Mucosa of rectum (tissue), 2 donors: ENCODE data around the gene DPP10.
"Not testable (repeated sequence)": the region's sequence is repeated elsewhere in the genome, so short reads cannot be mapped to it uniquely, and the experiment has no call there.

Experiments used
- H3K27ac ChIP-seq, 2 donors: one replicate each; pipeline ENCODE4 v1.7.0; 2013; ENCODE audit warnings: inconsistent platforms in 2 of 2, low read depth in 2 of 2, low read length in 2 of 2
- H3K27me3 ChIP-seq, 2 donors: one replicate each; pipeline ENCODE4 v1.7.0; 2013; ENCODE audit warnings: low read length in 2 of 2; ENCODE audit not compliant: control insufficient read depth in 2 of 2, insufficient read depth in 2 of 2
- H3K36me3 ChIP-seq, 2 donors: one replicate each; pipeline ENCODE4 v1.7.0; 2013; ENCODE audit warnings: low read length in 2 of 2; ENCODE audit not compliant: control insufficient read depth in 2 of 2, insufficient read depth in 2 of 2
- H3K4me1 ChIP-seq, 2 donors: one replicate each; pipeline ENCODE4 v1.7.0; 2013; ENCODE audit warnings: low read length in 2 of 2, mild to moderate bottlenecking in 1 of 2; ENCODE audit not compliant: control insufficient read depth in 2 of 2, insufficient read depth in 2 of 2
- H3K4me3 ChIP-seq, 2 donors: one replicate each; pipeline ENCODE4 v1.7.0; 2013; ENCODE audit warnings: low read length in 2 of 2
- H3K9ac ChIP-seq, 2 donors: one replicate each; pipeline ENCODE4 v1.7.0; 2013; ENCODE audit warnings: low read length in 2 of 2, low read depth in 1 of 2, mild to moderate bottlenecking in 1 of 2
- H3K9me3 ChIP-seq, 2 donors: one replicate each; pipeline ENCODE4 v1.7.0; 2013; ENCODE audit warnings: low read length in 2 of 2; ENCODE audit not compliant: control insufficient read depth in 2 of 2
- donor health status: healthy.
- donor health status: Normal muscosa, but diverticular disease.

The DPP10 gene

DNA sequence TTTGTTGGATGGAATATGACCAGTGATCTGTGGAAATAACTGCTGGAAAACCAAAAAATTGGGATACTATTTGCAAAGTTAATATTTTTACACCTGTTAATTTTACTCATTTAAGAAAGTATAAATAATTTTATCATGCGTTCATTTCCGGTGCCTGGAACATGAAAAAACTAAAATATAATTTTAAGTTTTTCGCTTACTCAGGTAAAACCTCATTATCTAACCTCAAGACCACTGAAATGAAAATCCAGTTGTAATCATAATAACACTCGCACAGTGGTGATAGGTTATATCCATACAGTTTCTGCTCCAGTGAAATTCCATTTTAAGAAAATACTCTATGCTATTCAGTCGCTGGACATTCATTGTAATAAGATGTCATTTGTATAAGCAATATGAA is 517.9 kb downstream of the DPP10 start:
- no peaks in the 10 kb centered on the region for H3K36me3 ChIP-seq
- H3K4me3 ChIP-seq, result no peak overlapping the region
- no peaks in the 10 kb centered on the region for H3K27me3 ChIP-seq
- H3K9ac ChIP-seq, result no peak overlapping the region
- no peak overlapping the region for H3K27ac ChIP-seq
- H3K4me1 ChIP-seq, result no peaks in the 10 kb centered on the region
- no peaks in the 10 kb centered on the region for H3K9me3 ChIP-seq

DNA sequence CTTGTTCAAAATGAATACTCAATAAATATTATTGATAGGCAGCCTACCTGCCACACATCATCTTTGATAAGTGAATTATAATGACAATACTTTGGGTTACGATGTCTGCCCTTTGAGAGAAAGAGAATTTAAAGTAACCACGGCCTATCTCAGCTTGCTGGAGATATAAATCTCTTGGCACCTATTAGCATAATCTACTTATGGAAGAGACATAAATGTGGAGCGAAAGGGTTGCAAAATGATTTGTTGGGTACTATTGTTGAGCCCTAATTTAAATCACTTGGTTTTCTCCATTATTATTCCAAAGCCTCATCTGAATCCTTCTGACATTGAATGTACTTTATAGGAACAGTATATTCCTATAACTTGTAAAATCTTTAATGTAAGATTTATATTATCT is 520.1 kb downstream of the DPP10 start:
- Histone ChIP-seq H3K4me1 (no peaks in the 10 kb centered on the region), H3K36me3 (no peaks in the 10 kb centered on the region), H3K27ac (no peak overlapping the region), H3K9me3 (no peaks in the 10 kb centered on the region), H3K27me3 (no peaks in the 10 kb centered on the region), H3K9ac (no peak overlapping the region), H3K4me3 (no peak overlapping the region)

DNA sequence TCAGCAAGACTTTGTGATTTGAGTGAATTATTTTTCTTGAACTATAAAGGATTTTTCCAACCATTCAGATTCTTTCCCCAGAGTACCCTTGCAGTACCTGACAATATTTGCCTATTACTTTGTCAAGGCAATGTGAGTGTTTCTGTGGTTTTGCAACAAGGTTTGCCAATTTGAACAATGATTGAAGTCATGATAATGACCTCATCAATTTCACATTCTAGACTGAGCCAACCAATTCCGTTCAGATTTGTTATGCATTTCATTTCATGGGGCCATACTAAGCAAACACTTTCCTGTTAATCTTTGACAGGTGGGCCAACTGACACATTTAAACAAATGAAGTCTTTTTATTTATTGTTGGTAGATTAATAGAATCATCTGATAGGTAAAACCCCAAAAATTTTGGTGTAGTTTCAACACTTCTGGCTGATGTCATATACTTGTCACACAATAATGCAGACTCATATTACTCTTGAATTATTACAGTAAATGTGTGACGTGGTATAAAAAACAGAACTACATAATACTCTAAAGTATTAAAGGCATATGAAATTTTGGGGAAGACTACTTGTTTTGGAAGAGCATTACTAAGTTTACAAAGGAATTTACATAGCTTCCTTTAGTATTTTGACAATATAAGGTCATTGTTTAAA is 526.4 kb downstream of the DPP10 start:
- H3K4me1 ChIP-seq, result no peaks in the 10 kb centered on the region
- no peak overlapping the region for H3K4me3 ChIP-seq
- H3K9ac ChIP-seq, result no peak overlapping the region
- no peaks in the 10 kb centered on the region for H3K9me3 ChIP-seq
- H3K36me3 ChIP-seq, result no peaks in the 10 kb centered on the region
- H3K27ac ChIP-seq, result no peak overlapping the region
- H3K27me3 ChIP-seq, result no peaks in the 10 kb centered on the region

DNA sequence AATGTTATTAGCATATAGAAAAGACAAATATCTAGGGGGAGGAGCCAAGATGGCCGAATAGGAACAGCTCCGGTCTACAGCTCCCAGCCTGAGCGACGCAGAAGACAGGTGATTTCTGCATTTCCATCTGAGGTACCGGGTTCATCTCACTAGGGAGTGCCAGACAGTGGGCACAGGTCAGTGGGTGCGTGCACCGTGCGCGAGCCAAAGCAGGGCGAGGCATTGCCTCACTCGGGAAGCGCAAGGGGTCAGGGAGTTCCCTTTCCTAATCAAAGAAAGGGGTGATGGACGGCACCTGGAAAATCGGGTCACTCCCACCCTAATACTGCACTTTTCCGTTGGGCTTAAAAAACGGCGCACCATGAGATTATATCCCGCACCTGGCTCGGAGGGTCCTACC is 561.9 kb downstream of the DPP10 start:
- not testable (repeated sequence) for H3K27me3 ChIP-seq, H3K9me3 ChIP-seq, H3K9ac ChIP-seq, H3K4me3 ChIP-seq, H3K4me1 ChIP-seq, H3K27ac ChIP-seq, H3K36me3 ChIP-seq

DNA sequence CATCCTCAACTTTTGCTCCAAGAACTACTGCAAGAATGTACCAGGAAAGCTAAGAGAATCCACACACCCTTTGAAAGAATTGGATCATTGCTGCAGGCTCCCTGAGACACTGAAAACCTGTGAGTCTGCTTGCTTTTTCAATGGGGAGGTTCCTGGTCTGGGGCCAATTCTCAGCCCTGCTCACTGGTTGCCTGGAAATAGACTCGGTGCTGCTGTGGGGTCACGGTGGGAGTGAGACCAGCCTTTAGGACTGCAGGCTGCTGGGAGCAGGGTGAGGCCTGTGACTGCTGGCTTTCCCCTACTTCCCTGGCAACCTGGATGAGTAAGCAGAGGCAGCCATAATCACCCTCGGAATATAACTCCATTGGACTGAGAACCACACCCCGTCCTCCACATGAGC is 569.3 kb downstream of the DPP10 start:
- Histone ChIP-seq H3K9me3 (no peaks in the 10 kb centered on the region), H3K4me3 (no peak overlapping the region), H3K36me3 (no peaks in the 10 kb centered on the region), H3K9ac (no peak overlapping the region), H3K27ac (no peak overlapping the region), H3K27me3 (no peaks in the 10 kb centered on the region), H3K4me1 (no peaks in the 10 kb centered on the region)

DNA sequence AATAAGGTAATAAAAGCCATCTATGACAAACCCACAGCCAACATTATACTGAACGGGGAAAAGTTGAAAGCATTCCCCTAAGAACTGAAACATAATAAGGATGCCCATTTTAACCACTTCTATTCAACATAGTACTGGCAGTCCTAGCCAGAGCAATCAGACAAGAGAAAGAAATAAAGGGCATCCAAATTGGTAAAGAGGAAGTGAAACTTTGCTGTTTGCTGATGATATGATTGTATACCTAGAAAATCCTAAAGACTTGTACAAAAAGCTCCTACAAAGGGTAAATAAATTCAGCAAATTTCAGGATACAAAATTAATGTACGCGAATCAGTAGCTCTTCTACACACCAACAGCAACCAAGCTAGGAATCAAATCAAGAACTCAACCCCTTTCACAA is 579.6 kb downstream of the DPP10 start:
- not testable (repeated sequence) for H3K9ac ChIP-seq, H3K9me3 ChIP-seq, H3K36me3 ChIP-seq, H3K27me3 ChIP-seq, H3K4me3 ChIP-seq, H3K4me1 ChIP-seq, H3K27ac ChIP-seq

DNA sequence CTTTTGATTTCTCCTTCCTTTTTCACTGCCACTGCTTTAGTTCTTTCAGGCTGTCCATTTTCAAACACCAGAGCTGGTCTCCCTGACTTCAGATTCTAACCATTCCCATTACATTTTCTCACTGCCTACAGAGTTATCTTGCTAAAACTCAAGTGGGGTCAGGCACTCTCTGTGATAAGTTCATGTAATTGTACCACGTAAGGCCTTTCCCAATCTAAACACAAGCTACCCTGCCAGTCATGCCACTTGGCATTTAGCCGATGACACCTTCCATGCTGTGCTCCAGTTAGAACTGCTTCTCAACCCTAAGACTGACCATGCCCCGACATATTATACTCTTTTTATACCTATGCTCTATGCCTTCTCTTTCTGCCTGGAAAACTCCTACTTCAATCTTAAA is 592.4 kb downstream of the DPP10 start:
- Histone ChIP-seq H3K4me1 (no peaks in the 10 kb centered on the region), H3K9ac (no peak overlapping the region), H3K9me3 (no peaks in the 10 kb centered on the region)

DNA sequence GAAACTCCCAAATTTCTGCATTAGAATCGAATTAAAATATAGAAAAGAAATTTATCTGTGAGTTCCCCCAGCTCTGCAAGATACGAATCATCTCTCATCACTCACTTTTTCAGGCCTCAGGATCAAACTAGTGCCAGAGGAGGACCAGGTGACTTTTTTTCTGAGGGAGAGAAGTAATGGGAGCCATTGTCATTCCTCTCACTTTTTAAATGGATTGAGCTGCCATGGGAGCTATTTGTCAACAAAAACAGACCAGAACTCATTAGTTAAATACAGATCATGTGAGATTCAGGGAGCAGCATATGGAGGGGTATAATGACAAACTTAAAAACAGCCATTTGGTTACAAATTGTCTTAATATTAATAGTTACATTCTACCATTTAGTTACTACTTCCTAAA is 594.4 kb downstream of the DPP10 start:
- no peak overlapping the region for H3K27ac ChIP-seq

More for the DNA sequence above, 592.4 kb downstream of the DPP10 start:
- H3K27ac ChIP-seq, result no peak overlapping the region
- no peaks in the 10 kb centered on the region for H3K36me3 ChIP-seq
- no peak overlapping the region for H3K4me3 ChIP-seq
- no peaks in the 10 kb centered on the region for H3K27me3 ChIP-seq

DNA sequence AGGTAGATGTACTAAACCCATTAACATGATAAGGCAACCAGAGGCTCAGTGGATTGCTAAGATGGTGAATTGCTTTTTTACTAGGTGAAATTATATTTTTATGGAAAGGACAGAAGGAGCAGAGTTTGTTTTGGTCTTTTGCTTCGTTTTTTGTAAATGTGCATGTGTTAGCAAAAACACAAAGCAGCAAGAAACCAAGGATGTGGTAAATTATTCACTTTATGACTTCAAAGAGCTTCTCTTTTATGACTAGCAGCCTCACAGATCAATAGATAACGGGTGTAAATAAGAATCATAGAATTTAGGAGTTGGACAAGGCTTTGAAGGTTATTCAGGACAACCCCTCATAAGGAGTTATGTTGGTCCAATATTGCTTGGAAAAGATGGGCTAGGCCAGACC is 615.0 kb downstream of the DPP10 start:
- H3K27ac ChIP-seq, result no peak overlapping the region
- no peaks in the 10 kb centered on the region for H3K27me3 ChIP-seq
- H3K36me3 ChIP-seq, result no peaks in the 10 kb centered on the region
- H3K4me1 ChIP-seq, result no peaks in the 10 kb centered on the region
- H3K9me3 ChIP-seq, result no peaks in the 10 kb centered on the region
- H3K4me3 ChIP-seq, result no peak overlapping the region
- H3K9ac ChIP-seq, result no peak overlapping the region

More for the DNA sequence above, 594.4 kb downstream of the DPP10 start:
- H3K9me3 ChIP-seq, result no peaks in the 10 kb centered on the region
- H3K9ac ChIP-seq, result no peak overlapping the region
- H3K4me1 ChIP-seq, result no peaks in the 10 kb centered on the region
- H3K36me3 ChIP-seq, result no peaks in the 10 kb centered on the region
- H3K4me3 ChIP-seq, result no peak overlapping the region
- H3K27me3 ChIP-seq, result no peaks in the 10 kb centered on the region

DNA sequence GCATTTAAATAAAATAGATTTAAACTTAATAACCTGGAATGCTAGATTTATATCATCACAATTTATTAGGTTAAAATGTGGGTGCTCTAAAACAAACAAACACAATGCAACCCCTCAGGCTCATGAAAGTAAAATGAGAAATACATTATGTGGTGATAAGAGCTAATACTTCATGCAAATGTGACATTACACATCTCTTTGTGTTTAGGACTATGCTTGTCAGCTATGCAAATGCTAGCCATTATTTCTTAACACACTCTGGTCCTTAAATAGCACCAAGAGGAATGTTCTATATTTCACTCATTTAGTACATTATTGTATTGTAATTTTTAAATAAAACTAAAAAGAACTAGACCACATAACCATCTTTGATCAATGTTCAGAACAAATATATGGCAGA is 627.6 kb downstream of the DPP10 start:
- H3K4me1 ChIP-seq, result no peaks in the 10 kb centered on the region

DNA sequence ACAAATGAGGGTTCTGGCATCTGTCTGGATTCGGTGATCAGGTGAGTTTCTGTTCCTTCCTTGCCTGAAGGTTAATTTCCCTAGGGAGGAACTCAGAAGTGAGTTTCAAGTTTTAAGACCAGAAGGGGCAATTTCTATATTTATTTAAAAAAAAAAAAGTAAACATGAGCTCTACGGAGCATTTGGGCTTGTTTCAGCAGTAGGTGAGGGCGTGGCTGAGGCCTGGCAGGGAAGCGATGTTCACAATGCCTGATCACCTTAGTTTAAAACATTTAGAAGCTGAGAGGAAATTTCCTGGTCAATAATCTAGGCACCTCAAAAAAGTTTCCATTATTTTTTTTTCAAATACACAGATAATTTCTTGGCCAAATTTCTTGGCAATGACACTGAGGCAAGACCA is 629.1 kb downstream of the DPP10 start:
- H3K36me3 ChIP-seq, result no peaks in the 10 kb centered on the region
- no peak overlapping the region for H3K9ac ChIP-seq
- no peaks in the 10 kb centered on the region for H3K27me3 ChIP-seq
- H3K27ac ChIP-seq, result peak overlapping the region in 1 of 2 donors; percentile 22
- H3K9me3 ChIP-seq, result no peaks in the 10 kb centered on the region
- no peaks in the 10 kb centered on the region for H3K4me1 ChIP-seq
- no peak overlapping the region for H3K4me3 ChIP-seq

More for the DNA sequence above, 627.6 kb downstream of the DPP10 start:
- H3K36me3 ChIP-seq, result no peaks in the 10 kb centered on the region
- H3K9ac ChIP-seq, result no peak overlapping the region
- no peaks in the 10 kb centered on the region for H3K27me3 ChIP-seq
- no peaks in the 10 kb centered on the region for H3K9me3 ChIP-seq
- no peak overlapping the region for H3K27ac ChIP-seq
- H3K4me3 ChIP-seq, result no peak overlapping the region
